Germinal center (tissue), 1 donor: ENCODE measurements around the gene LCN2.
"Not testable (repeated sequence)": the region's sequence is repeated elsewhere in the genome, so short reads cannot be mapped to it uniquely, and the experiment has no call there.

Experiments
- DNase-seq: peaks from one replicate; pipeline ENCODE4 v3.0.0; 2012; ENCODE audit warnings: mixed read lengths, low spot score

LCN2 gene

DNA sequence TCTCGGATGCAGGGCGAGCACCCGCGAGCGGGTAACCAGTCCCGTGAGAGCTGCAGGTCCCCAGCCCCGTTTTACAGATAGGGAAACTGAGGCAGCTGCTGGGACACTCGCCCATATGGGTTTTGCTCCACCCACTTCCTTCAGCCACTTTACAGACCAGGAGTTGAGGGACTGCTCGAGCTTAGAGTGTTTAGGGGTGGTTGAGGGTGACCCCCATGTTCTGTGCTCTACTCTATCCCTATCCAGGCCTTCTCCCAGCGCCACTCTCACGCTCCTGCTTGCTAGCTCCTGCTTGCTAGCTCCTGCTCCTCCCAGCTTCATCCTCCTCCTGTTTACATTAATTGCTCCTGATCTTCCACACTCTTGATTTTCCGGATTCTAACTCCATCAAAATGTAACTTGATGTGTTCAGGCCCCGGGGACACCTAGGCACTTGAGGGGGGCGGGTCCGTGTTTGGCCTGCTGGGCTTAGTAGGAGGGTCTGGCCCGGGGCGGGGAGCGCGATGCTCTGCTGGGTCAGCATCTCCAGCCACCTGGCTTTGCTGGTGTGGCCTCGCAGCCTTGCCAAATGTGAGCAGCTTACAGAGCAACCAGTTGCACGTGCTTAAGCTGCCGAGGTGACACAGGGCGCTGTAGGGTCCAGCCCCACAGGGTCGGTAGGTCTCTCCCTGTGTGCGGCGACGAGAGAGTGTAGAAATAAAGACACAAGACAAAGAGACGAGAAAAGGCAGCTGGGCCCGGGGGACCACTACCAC is 20.2 kb upstream of the LCN2 start:
- no peak for DNase-seq

DNA sequence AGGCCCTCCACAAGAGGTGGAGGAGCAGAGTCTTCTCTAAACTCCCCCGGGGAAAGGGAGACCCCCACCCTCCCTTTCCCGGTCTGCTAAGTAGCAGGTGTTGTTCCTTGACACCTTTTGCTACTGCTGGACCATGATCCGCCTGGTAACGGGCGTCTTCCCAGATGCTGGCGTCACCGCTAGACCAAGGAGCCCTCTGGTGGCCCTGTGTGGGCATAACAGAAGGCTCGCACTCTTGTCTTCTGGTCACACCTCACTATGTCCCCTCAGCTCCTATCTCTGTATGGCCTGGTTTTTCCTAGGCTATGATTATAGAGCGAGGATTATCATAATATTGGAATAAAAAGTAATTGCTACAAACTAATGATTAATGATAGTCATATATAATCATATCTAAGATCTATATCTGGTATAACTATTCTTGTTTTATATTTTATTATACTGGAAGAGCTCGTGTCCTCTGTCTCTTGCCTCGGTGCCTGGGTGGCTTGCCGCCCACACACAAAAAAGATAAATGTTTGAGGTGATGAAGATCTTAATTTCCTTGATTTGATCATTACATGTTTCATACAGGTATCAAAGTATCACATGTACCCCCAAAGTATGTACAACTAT is 19.2 kb upstream of the LCN2 start:
- DNase-seq: not testable (repeated sequence)

DNA sequence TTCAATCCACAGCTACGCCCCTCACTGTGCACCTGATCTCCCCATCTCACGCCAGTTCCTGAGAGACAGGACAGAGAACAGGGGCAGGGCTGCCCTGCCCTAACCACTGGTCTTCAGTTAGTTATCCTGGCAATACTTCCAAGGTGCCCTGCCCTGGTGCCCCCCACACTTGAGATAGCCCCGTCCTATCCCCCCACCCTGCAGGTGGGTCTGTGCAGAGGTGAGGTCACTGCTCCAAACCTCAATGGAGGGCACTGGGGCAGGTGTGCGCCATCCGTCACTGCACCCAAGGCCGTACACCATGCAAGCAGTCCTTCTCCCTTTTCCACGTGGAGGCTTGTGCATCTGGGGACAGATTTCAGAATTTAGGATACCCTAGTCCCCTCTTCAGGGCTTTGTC is 18.6 kb upstream of the LCN2 start:
- not testable (repeated sequence) for DNase-seq

DNA sequence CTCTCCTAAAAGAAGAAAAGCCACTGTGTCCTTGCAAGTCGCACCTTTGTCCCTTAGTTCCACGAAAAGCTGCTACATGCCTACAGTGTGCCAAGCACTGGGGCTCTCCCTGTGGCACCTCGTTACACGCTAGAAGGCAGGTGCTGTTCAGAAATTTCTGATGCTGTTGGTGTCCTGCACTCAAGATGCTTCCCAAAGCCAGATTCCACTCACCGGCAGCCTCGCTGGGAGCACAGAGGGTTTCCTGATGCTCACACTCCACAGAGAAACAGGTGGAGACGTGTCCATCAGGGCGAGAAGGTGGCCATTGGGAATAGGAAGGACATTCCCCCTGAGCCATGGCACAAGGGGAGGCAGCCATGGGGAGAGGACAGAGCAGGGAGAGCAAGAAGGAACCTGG is 17.9 kb upstream of the LCN2 start:
- not testable (repeated sequence) for DNase-seq

DNA sequence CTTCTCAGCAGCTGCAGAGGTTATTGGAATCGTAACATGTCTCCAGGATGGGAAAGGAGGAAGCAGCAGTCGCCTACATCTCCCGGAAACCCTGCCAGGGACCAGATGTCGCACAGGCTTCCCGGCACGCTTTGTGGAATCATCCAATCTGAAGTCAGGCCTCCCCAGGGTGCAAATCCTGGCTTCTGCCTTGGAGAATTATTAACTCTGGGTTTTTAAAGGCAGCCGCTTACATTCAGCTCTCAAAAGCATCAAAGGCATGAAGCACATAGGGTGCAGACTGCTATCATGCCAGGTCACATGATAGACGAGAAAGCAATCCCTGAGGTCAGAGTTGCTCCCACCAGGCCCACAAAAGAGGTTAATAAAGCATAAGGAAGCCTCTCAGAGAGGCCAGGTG is 17.1 kb upstream of the LCN2 start:
- DNase-seq: not testable (repeated sequence)

DNA sequence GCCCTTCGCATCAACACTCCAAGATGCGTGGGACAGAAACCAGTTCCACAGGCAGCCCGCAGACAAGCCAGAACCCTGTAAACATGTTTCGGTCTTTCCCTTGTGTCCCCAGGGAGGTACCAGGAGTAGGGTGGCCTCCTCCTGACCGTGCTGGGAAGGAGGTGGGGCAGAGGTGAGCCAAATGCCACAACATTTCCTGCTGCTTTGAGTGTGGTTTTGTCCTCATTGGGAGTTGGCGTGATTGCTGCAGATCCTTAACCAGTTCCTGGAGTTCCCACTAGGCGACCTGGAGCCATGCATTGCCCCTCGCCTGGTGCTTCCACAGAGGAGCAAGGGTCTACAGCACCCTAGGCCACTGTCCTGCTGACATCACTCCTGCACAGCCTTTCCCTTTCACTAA is 13.7 kb upstream of the LCN2 start:
- DNase-seq: not testable (repeated sequence)

DNA sequence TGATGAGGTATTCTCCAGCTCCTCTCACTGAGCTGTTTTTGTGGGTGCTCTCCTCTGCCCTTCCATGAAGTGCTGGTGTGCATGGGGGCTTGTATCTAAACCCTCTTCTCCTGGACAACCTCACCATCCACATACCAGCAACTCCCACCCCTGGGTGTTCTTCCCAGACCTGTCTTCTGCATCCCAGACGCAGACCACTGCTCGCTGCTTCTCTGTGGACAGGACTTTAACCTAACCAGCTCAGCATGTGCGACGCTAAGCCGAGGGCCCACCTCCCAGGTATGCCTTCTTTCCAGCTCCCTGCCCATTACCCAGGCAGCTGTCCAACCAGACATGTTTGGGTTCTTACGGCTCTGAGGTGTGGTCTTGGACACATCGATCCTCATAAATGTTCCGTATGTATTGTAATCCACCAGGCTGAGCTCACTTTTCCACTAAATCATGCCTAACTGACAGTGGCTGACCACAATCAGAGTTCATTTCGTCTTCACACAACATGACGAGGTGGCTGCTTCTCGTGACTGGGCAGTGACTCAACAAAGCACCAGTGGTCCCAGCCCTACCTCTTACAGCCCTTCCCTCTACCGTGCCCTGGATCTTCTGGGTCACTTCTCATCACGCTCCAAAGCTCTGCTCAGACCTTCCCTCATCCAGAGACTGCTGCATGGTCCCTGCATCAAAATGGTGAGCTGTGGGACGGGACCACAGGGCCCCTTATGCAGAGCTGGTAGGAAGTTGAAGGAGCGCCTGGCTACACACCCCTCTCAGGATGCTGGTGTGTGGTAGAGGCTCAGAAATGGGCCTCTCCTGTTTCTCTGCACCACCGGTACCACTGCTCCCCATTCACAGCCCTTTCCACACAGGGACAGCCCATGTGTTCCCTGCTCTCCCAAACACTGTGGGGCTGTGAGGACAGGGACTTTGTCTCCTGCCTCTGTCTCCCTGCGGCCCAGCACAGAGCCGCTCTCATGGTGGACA is 12.1 kb upstream of the LCN2 start:
- no peak for DNase-seq

DNA sequence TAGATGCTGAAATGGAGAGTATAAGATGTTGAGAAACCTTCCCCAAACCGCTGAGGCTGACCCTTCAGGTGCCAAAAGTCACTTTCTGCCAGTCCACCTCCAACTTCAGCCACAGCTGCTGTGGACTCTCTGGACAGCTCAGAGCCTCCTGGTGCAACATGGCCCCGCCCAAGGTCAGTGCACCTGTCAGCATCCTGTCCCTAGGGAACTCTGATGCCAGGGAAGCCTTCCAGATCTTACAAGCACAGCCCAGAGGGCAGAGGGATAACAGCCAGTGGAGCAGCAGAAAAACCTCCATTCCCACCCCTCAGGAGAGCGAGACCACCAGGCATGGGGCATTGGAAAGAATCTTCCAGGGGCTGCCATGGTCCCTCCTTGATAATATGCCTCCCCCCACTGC is 11.3 kb upstream of the LCN2 start:
- no peak for DNase-seq

DNA sequence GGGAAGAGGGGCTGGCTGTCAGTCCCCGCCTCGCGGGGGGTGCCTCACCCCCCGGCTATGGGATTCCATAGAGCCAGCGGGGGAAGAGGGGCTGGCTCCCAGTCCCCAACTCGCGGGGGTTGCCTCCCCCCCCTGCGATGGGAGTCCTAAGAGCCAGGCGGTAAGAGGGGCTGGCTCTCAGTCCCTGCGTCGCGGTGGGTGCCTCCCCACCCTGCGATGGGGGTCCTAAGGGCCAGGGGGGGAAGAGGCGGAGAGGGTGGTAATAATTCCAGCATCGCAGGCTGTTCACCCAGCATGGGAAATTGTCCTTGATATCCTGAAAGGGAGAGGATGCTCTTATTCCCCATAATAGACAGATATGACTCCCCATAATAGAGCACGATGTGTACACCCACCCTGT is 9.6 kb upstream of the LCN2 start:
- no peak for DNase-seq

DNA sequence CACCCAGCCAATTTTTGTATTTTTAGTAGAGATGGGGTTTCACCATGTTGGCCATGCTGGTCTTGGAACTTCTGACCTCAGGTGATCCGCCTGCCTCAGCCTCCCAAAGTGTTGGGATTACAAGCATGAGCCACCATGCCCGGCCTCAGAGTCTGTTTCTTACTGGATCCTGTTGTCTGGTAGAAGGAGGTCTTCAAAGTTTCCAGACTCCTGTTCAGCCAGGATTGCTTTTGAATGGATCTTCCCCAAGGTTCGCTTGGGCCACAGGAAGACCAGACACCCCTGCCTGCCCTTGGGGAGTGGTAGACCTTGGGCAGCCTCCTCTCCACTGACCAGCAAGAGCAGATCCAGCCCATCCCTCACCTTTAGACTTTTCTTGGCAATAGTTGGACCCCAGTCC is 7.6 kb upstream of the LCN2 start:
- no peak for DNase-seq

DNA sequence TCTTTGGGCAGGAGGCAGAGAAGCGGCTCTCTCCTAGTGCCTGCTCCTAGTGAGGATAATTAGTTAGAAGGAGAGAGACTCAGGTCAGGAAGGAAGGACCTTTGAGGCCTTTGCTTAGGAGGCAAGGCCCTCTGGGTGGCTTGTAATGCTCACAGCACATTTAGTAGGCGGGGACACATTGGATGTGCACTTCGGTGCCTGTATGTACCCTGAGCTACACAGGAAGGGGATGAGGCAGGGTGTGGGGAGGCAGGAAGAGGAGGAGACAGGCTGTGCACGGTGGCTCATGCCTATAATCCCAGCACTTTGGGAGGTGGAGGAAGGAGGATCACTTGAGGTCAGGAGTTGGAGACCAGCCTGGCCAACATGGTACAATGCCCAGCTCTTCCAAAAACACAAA is 7.2 kb upstream of the LCN2 start:
- no peak for DNase-seq

DNA sequence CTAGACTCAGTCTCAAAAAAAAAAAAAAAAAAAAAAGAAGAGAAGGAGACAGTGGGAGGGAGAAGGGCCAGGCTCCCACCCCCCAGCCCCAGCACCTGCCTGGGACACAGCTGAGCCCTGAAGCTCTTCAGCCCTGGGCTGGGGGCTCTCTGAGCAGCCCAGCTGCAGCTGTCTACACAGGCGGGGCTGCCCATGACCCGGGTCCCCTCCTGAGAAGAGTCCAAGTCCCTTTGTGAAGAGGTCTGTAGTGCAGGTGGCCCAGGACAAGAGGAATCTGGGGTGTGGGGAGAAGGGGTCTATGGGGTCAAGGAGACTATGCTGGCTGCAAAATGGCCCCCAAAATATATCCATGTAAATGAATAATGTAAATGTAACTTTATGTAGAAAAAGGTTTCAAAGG is 6.7 kb upstream of the LCN2 start:
- DNase-seq: no peak

DNA sequence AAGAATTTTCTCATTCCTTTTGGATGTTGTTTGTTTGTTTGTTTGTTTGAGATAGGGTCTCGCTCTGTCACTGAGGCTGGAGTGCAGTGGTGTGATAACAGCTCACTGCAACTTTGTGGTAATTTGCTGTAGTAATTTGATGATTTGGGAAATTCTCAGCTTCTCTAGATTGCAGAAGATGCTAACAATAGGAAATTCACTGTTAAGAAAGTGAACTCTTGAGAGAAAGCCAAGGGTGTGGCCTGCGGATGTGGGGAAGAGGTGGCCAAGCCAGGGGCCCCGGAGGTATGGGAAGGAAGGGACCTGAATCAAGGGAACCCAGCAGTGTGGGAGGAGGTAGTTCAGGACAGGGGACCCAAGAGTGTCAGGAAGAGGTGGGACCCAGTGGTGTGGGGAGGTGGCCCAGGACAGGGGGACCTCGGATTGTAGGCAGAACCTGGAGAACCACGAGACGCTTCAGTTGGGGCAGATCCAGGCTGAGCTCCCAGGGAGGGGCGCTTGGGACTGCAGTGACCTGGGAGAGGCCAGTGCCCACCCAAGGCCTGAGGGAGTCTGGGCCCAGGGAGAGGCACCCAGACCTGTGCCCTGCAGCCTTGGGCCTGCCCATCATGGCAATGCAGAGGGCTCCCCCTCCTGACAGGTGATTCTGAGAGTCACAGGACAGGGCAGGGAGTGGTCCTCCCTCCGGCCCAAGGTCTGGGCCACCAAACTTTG is 5.6 kb upstream of the LCN2 start:
- no peak for DNase-seq

DNA sequence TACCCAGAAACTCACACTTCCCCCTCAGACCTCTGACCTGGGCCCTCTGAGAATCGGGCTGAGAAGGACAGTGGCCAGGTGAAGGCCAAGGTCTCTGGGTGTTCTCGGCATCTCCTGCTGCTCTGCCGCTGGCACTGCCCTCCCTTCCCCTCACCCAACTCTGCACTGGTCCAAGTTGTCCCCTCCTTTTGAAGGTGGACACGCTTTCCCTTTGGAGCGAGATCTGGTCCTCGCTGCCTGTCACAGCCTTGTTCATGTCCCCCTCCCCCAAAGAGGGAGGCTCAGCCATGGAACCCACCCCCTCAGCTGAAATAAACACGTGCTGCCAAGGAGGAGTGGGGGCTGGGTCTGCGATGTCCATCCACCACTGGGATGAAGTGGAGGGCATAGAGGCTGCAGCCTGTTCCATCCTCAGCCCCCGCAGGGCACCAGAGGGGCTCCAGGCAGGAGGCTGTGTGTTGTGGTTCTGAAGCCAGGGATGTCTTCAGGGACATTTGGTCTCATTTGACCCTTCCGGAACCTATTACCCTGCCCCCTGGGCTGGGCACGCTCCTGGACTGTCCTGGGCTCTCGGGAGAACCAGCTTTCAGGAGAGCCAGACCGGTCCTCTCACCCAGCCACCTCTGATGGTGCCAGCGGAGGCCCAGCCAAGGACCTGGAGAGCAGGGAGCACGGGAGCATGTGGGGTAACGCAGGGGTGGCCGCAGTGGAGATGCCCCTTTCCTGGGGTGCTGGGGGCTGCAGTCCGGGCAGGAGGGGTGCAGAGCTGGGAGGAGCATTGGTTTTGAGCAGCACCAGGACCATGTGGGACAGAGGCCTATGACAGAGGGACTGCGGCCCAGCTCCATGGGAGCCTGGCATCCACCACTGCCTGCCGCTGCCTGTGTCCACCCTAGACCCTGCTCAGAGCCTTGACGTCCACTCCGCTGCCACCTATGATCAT is 4.7 kb upstream of the LCN2 start:
- DNase-seq: no peak

DNA sequence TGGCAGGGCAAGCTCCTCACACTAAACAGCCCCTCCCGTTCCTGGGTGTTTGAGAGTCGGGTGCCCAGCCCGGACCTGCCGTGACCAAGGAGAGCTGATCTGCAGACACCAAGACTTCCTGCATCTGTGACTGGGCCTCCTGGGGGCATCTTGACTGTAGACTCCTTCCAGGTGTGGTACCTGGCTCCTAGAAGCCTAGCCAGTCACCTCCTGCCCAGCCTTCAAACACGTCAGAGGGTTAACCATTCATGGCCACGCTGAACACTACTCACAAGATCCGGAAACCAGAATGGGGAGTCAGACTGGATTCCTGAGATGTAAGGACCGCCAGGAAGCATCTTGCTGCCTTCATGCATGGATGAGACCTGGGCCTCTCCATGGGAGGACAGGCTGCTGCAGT is 3.7 kb upstream of the LCN2 start:
- DNase-seq: no peak

DNA sequence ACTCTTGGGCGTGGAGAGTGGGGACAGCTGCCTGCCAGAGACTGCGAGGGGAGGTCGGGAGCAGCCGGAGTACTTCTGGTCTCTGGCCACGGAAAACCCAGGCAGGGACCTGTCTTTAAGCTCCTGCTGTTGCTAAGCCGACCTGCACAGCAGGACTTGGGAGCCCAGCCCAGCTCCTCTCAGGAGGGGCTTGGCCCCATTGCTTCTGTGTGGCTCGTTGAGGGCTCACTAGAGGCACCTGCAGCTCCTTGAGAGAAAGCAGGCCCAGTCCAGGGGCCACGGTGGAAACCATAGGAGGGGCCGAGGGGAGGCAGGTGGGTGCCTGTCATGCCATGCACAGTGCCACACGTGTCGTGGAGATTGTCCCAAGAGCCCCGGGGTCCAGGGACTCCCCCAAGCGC is 3.3 kb upstream of the LCN2 start:
- DNase-seq: no peak

DNA sequence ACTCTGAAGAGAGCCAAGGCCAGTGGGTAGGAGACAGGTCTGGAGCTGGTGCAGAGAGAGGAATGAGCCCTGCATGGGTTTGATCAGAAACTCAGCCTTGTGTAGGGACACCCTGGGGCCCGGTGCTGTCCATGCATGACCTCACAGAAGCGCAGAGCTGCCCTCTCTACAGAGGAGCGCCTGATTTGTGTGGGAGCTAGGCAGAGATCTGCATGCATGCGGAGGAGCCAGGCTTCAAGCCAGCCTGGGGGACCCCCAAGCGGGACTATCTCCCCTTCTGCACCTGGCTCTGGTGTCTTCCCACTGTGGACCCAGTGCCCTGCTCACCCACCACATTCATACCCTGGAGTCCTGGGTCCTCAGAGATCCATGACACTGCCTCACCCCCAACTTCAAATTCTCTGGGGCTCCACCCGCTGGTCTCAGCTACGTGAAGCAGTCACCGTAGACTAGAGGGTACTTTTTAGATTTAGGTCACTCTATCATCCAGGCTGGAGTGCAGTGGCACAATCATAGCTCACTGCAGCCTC is 2.6 kb upstream of the LCN2 start:
- no peak for DNase-seq

DNA sequence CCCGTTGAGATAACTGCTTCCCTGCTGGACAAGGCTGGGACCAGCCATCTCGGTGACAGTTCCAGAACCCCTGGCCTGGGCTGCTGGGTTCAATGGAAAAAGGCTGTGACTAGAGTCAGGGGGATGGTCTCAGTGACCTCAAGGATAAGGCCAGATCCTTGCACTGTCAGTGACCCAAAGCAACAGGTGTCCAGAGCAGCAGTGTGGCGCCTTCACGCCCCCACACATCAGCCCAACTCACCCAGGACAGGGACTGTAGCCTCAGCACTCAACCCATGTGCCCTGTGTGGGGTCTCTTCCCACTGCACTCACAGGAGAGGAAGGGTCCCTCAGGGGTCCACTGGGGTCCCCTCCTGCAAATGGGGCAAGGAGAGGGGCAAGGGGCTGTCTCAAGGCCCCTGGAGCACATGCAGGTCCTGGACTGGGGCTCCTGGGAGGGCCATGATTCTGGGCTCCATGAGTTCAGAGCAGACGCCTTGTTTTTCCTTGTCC is 698 bp upstream of the LCN2 start:
- no peak for DNase-seq

DNA sequence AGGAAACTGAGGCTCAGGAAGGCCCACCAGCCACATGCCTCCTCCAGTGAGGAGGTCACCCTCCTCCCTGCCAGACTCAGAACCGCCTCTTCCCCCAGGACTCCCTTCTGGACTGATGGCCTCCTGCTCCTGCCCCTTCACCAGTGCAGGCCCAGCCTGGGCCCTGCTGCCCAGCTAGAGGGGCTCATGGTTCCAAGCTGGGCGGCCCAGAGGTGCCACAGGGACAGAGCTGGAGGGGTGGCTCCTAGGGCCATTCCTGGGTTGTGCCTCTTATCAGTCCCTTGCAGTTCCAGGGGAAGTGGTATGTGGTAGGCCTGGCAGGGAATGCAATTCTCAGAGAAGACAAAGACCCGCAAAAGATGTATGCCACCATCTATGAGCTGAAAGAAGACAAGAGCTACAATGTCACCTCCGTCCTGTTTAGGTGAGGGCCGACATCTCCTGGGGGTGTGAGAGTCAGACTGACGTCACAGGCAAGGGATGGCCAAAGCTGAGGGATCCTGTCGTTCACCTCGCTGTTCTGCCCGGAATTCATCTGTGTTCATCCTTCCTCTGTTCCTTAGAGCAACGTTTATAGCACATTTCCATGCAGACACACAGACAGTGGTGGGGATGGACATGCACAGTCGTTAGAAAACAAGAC is 819 bp downstream of the LCN2 start:
- DNase-seq: no peak
